ENCODE measurements around the gene ZNF775. TPM values are rescaled to one million over a fixed set of nuclear protein-coding genes. Genes with fewer than 3 reads are reported as not detected.

The ZNF775 gene
- polyA plus RNA-seq, 4 donors = 1.1 to 6.5 (median 2.5) TPM

DNA sequence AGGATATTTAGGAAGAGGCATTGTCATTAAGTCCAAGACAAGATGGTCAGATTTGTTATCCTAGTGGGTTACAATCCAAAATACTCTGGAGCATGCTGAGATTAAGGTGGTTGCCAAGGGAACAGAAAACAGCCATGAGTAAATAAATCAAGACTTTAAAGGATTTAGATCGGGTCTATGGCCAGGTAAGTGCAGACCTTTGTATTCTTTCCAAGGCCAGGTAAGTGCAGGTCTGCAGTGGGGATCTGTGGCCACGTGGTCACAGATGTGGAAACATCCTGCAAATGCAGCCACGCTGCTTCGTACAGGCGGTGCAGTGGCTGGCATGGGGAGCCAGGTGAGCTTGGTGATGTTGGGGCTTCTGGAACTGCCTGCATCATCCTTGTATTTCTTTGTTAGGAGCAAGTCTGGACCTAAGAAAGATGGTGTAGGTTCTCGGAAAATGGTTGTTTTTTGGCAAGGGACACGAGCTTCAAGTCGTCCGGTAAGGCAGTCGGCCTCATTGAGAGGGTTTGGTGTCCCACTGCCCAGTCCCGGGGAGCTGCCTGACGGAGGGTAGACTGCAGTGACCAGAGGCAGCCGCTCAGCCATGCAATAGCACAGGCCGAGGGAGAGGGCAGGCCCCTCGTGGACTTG lies 21.8 kb downstream of the ZNF775 start:
- no peak for FAIRE-seq
- no peak overlapping the region for H3K4me3 ChIP-seq (ENCODE audit: low read depth in 1 of 3, low read length in 3 of 3)
- no peaks in the 10 kb centered on the region for H3K9me3 ChIP-seq (ENCODE audit: control insufficient read depth in 2 of 2, insufficient read depth in 1 of 2, low read depth in 1 of 2, low read length in 1 of 2)
- H3K27me3 ChIP-seq (ENCODE audit: control insufficient read depth in 3 of 3, insufficient read depth in 3 of 3, low read length in 3 of 3) = no peaks in the 10 kb centered on the region
- no peak overlapping the region for H3K27ac ChIP-seq (ENCODE audit: low read depth in 1 of 3, low read length in 2 of 3)
- peak; percentile 23 to 50 for DNase-seq
- H3K4me1 ChIP-seq (ENCODE audit: control insufficient read depth in 3 of 3, insufficient read depth in 2 of 3, low read depth in 1 of 3, low read length in 2 of 3) = peaks cover 4 to 46% (median 7%) of the 10 kb centered on the region in 3 donors
- WGBS, 3 donors = 65 to 78% (median 66%) methylated on average over 15 of the region's 15 CpGs
- H3K36me3 ChIP-seq (ENCODE audit: control insufficient read depth in 3 of 3, insufficient read depth in 2 of 3, low read depth in 1 of 3, low read length in 3 of 3) = peaks cover 0 to 43% (median 0%) of the 10 kb centered on the region in 3 donors

- FAIRE-seq = no peak
- 95 to 100% (median 100%) methylated on average over 1 of the region's 1 CpG for WGBS, 3 donors
Measured at GRCh38 chr7:150401424-150401790, 22.3 kb downstream of the ZNF775 start.

DNA sequence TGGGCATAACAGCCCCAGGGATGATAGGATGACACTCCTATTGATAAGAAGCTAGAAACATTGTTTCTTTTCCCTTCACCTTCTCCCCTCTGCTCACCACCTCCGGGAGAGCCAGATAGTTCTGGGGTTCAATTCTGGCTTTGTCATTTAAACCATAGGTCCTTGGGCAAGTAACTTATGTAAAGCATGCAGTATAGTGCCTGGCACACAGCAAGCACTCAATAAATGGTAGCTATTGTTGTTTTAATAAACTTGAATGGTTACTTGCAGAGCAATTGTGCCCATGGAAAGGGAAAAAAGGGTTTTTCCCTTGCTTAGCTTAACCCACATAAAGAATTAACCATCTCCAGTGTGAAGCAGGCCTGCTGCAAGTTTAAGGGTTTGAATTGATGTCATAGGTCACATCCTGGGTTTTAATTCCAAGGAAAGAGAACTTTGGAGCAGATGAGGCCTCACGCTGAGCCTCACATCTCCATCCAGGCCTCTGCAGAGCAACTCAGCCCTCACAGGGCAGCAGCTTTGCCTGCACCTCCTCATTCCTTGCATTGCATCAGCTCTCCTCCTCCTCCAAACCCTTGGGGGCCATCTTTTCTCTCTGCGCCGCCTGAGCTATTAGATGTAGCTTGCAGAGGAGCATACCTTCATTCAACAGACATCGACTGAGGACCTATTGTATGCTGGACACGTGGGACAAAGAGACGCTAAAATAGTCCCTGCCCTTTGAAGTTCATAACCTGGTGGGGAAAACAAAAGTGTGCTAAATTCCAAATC lies 22.9 kb downstream of the ZNF775 start:
- WGBS, 3 donors = 85 to 94% (median 89%) methylated on average over 7 of the region's 7 CpGs
- no peak overlapping the region for H3K4me3 ChIP-seq (ENCODE audit: low read depth in 1 of 3, low read length in 3 of 3)
- H3K9me3 ChIP-seq (ENCODE audit: control insufficient read depth in 2 of 2, insufficient read depth in 1 of 2, low read depth in 1 of 2, low read length in 1 of 2) = no peaks in the 10 kb centered on the region
- peaks cover 0 to 33% (median 0%) of the 10 kb centered on the region in 3 donors for H3K36me3 ChIP-seq (ENCODE audit: control insufficient read depth in 3 of 3, insufficient read depth in 2 of 3, low read depth in 1 of 3, low read length in 3 of 3)
- no peak for FAIRE-seq
- no peak for DNase-seq
- H3K4me1 ChIP-seq (ENCODE audit: control insufficient read depth in 3 of 3, insufficient read depth in 2 of 3, low read depth in 1 of 3, low read length in 2 of 3) = peaks cover 4 to 56% (median 8%) of the 10 kb centered on the region in 3 donors
- H3K27ac ChIP-seq (ENCODE audit: low read depth in 1 of 3, low read length in 2 of 3) = no peak overlapping the region
- no peaks in the 10 kb centered on the region for H3K27me3 ChIP-seq (ENCODE audit: control insufficient read depth in 3 of 3, insufficient read depth in 3 of 3, low read length in 3 of 3)

More at GRCh38 chr7:150401424-150401790, 22.3 kb downstream of the ZNF775 start:
- DNase-seq = no peak
- Histone ChIP-seq H3K9me3 (ENCODE audit: control insufficient read depth in 2 of 2, insufficient read depth in 1 of 2, low read depth in 1 of 2, low read length in 1 of 2) (no peaks in the 10 kb centered on the region), H3K27me3 (ENCODE audit: control insufficient read depth in 3 of 3, insufficient read depth in 3 of 3, low read length in 3 of 3) (no peaks in the 10 kb centered on the region), H3K36me3 (ENCODE audit: control insufficient read depth in 3 of 3, insufficient read depth in 2 of 3, low read depth in 1 of 3, low read length in 3 of 3) (peaks cover 0 to 38% (median 0%) of the 10 kb centered on the region in 3 donors), H3K4me1 (ENCODE audit: control insufficient read depth in 3 of 3, insufficient read depth in 2 of 3, low read depth in 1 of 3, low read length in 2 of 3) (peaks cover 4 to 51% (median 7%) of the 10 kb centered on the region in 3 donors), H3K27ac (ENCODE audit: low read depth in 1 of 3, low read length in 2 of 3) (no peak overlapping the region), H3K4me3 (ENCODE audit: low read depth in 1 of 3, low read length in 3 of 3) (no peak overlapping the region)

DNA sequence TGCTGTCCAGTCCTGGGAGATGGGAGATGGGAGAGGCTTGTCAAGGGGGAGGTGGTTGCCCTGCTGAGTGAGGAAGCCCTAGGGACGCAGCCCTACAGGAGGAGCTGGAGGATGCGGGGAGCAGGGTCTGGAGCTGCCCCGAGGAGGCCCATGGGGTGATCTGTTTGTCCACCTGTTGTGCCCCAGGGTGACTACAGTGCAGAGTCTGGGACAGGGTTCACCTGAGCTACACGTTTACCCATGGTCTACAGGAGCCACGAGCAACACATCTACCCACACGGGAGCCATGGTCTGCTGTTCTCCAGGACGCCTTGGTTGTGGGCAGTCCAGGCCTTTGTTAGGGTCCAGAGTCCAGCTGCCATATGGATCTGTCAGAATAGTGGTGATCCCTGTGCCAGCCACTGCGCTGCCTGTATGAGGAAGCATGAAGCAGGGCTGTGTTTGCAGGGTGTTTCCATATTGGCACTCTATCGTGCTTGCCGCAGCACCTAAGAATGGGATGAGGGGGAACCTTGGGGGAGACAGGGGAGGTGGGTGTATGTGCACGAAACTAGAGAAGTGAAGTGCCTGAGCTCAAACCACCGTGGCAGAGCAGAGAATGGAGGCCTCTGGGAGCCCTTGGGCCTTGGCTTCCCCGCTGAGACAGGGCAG lies 23.7 kb downstream of the ZNF775 start:
- Histone ChIP-seq H3K36me3 (ENCODE audit: control insufficient read depth in 3 of 3, insufficient read depth in 2 of 3, low read depth in 1 of 3, low read length in 3 of 3) (peaks cover 0 to 34% (median 0%) of the 10 kb centered on the region in 3 donors), H3K27ac (ENCODE audit: low read depth in 1 of 3, low read length in 2 of 3) (no peak overlapping the region), H3K4me1 (ENCODE audit: control insufficient read depth in 3 of 3, insufficient read depth in 2 of 3, low read depth in 1 of 3, low read length in 2 of 3) (peaks cover 4 to 60% (median 11%) of the 10 kb centered on the region in 3 donors), H3K4me3 (ENCODE audit: low read depth in 1 of 3, low read length in 3 of 3) (no peak overlapping the region), H3K27me3 (ENCODE audit: control insufficient read depth in 3 of 3, insufficient read depth in 3 of 3, low read length in 3 of 3) (no peaks in the 10 kb centered on the region), H3K9me3 (ENCODE audit: control insufficient read depth in 2 of 2, insufficient read depth in 1 of 2, low read depth in 1 of 2, low read length in 1 of 2) (no peaks in the 10 kb centered on the region)
- DNase-seq = peak; percentile 67 to 85
- 44 to 75% (median 62%) methylated on average over 13 of the region's 13 CpGs for WGBS, 3 donors
- no peak for FAIRE-seq

DNA sequence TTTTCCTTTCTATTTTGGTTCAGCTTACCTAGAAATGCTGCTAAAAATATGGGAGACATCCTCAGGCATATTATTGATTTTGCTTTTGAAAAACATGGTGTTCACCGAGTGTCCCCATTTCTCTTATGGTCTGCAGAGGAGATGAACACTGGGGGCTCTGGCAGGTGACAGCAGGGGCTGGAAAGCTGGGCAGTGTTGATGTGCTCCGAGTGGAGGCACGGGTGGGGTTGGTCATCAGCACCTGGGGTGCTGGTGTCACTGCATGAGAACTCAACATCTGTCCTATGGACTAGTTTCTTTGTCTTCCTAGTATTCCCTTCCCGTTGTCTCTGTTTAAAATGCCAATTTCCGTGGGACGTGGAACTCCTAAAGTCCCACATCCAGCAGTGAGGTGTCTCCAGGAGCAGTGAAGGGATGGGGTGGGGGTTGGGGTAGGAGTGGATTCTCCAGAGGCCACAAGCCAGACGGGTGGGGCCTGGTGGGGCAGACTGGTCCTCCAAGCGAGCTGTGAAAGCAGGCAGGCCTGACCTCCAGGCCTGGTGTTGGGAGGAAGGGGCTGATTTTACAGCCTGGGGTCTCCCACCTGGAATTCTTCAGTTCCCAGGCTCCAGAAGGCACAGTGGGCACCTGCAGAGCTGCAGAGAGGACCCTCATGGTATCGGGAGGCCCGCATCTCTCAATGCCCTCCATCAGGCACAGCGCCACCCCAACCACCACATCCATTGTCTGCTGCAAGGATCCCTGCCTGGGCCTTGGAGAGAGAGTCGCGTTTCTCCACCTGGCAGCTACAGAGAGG lies 24.4 kb downstream of the ZNF775 start:
- FAIRE-seq (no peak), DNase-seq (no peak)
- peaks cover 4 to 60% (median 11%) of the 10 kb centered on the region in 3 donors for H3K4me1 ChIP-seq (ENCODE audit: control insufficient read depth in 3 of 3, insufficient read depth in 2 of 3, low read depth in 1 of 3, low read length in 2 of 3)
- peak overlapping the region in 1 of 3 donors; percentile 92 for H3K27ac ChIP-seq (ENCODE audit: low read depth in 1 of 3, low read length in 2 of 3)
- peaks cover 0 to 32% (median 0%) of the 10 kb centered on the region in 3 donors for H3K36me3 ChIP-seq (ENCODE audit: control insufficient read depth in 3 of 3, insufficient read depth in 2 of 3, low read depth in 1 of 3, low read length in 3 of 3)
- H3K9me3 ChIP-seq (ENCODE audit: control insufficient read depth in 2 of 2, insufficient read depth in 1 of 2, low read depth in 1 of 2, low read length in 1 of 2) = no peaks in the 10 kb centered on the region
- H3K4me3 ChIP-seq (ENCODE audit: low read depth in 1 of 3, low read length in 3 of 3) = no peak overlapping the region
- no peaks in the 10 kb centered on the region for H3K27me3 ChIP-seq (ENCODE audit: control insufficient read depth in 3 of 3, insufficient read depth in 3 of 3, low read length in 3 of 3)
- 80 to 88% (median 84%) methylated on average over 13 of the region's 13 CpGs for WGBS, 3 donors

- DNase-seq (no peak), FAIRE-seq (no peak)
- Histone ChIP-seq H3K36me3 (ENCODE audit: control insufficient read depth in 3 of 3, insufficient read depth in 2 of 3, low read depth in 1 of 3, low read length in 3 of 3) (peaks cover 0 to 32% (median 0%) of the 10 kb centered on the region in 3 donors), H3K9me3 (ENCODE audit: control insufficient read depth in 2 of 2, insufficient read depth in 1 of 2, low read depth in 1 of 2, low read length in 1 of 2) (no peaks in the 10 kb centered on the region), H3K4me3 (ENCODE audit: low read depth in 1 of 3, low read length in 3 of 3) (peak overlapping the region; percentile 58 to 73 (median 66)), H3K4me1 (ENCODE audit: control insufficient read depth in 3 of 3, insufficient read depth in 2 of 3, low read depth in 1 of 3, low read length in 2 of 3) (peaks cover 4 to 60% (median 11%) of the 10 kb centered on the region in 3 donors), H3K27me3 (ENCODE audit: control insufficient read depth in 3 of 3, insufficient read depth in 3 of 3, low read length in 3 of 3) (no peaks in the 10 kb centered on the region), H3K27ac (ENCODE audit: low read depth in 1 of 3, low read length in 2 of 3) (peak overlapping the region; percentile 84 to 92 (median 86))
- 23 to 32% (median 26%) methylated on average over 16 of the region's 16 CpGs for WGBS, 3 donors
Measured at GRCh38 chr7:150404172-150404804, 25.2 kb downstream of the ZNF775 start.

DNA sequence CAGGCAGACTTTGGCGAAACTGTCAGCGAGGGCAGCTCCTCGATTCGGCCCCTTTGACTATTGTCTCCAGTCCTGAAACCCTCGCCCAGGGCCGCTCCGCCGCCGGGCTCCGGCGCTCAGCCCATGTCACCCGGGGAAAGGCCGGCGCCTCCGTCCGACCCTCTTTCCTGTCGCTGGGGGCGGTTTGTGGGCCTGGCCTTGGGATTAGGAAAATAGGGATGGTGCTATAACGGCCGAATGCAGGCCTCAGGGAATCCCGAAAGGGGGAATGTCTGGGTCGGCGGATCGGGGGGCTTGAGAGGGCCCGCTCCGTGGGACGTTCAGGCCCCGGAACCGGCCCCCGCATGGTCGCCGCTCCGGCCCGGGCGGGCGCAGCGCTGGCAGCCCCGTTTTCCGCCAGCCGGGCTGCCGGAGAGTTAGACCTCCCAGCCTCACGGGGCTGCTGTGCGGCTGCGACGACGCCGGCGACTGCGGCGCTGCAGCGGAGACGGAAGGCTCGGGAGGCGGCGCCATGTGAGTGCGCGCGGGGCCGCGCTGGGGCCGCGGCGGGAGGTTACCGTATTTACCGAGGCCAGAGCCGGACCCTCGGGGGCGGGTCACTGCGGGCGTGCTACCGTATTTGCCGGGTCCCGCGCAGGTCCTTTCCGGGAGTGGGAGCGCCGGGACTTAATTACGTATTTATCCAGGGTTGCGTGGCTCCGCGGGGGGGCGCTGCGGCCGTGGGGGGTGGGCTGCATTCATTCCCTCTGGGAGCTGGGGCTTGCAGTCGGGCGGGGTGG lies 25.9 kb downstream of the ZNF775 start:
- FAIRE-seq = no peak
- 0 to 1% (median 1%) methylated on average over 76 to 86 of the region's 86 CpGs for WGBS, 3 donors
- Histone ChIP-seq H3K4me1 (ENCODE audit: control insufficient read depth in 3 of 3, insufficient read depth in 2 of 3, low read depth in 1 of 3, low read length in 2 of 3) (peaks cover 4 to 60% (median 11%) of the 10 kb centered on the region in 3 donors), H3K9me3 (ENCODE audit: control insufficient read depth in 2 of 2, insufficient read depth in 1 of 2, low read depth in 1 of 2, low read length in 1 of 2) (no peaks in the 10 kb centered on the region), H3K4me3 (ENCODE audit: low read depth in 1 of 3, low read length in 3 of 3) (peak overlapping the region; percentile 58 to 73 (median 66)), H3K27me3 (ENCODE audit: control insufficient read depth in 3 of 3, insufficient read depth in 3 of 3, low read length in 3 of 3) (no peaks in the 10 kb centered on the region), H3K27ac (ENCODE audit: low read depth in 1 of 3, low read length in 2 of 3) (peak overlapping the region; percentile 84 to 92 (median 86)), H3K36me3 (ENCODE audit: control insufficient read depth in 3 of 3, insufficient read depth in 2 of 3, low read depth in 1 of 3, low read length in 3 of 3) (peaks cover 0 to 30% (median 0%) of the 10 kb centered on the region in 3 donors)
- DNase-seq = peak; percentile 84 to 95
